Bronchial epithelial cell (primary cell): Measurements from ENCODE around the gene TRIM24. TPM values are rescaled to one million over a fixed set of nuclear protein-coding genes. Genes with fewer than 3 reads are reported as not detected.

Source experiments
- DNase-seq: peaks from one replicate; pipeline ENCODE4 v3.0.0-alpha.2; 2010; ENCODE audit warnings: low read depth
- FAIRE-seq: peaks from 2 replicates; lab custom pipeline; 2011; peaks lifted over from hg19 to GRCh38; lab: Jason Lieb, UNC
- H3K27me3 ChIP-seq: 2 replicates; pipeline ENCODE4 v1.5.1; 2011; ENCODE audit warnings: low read length; ENCODE audit not compliant: control insufficient read depth, insufficient read depth
- H3K36me3 ChIP-seq: 2 replicates; pipeline ENCODE4 v1.5.1; 2011; ENCODE audit warnings: low read length; ENCODE audit not compliant: control insufficient read depth, insufficient read depth
- H3K4me3 ChIP-seq: 2 replicates; pipeline ENCODE4 v1.5.1; 2011; ENCODE audit warnings: mild to moderate bottlenecking, low read depth, low read length, control low read depth
- CTCF ChIP-seq: IDR thresholded peaks from 2 replicates; pipeline ENCODE4 v1.5.1; 2011; ENCODE audit warnings: mild to moderate bottlenecking, moderate library complexity, low read length, control low read depth, inconsistent platforms; ENCODE audit not compliant: insufficient read depth, severe bottlenecking
- total RNA-seq: library from RNA; depleted of rRNA; stranded (reverse); fragments of >200 nt; gene quantifications from 2 replicates; pipeline ENCODE4 v1.2.1, GENCODE V29; 2014

TRIM24 gene
- total RNA-seq, 1 donor from 2014 or later, result 2.1 TPM

- H3K36me3 ChIP-seq, result peaks cover 1% of the 10 kb centered on the region
- FAIRE-seq (no peak), DNase-seq (peak; percentile 23)
- H3K4me3 ChIP-seq, result no peak overlapping the region
- TF ChIP-seq CTCF, result no peak
- H3K27me3 ChIP-seq, result no peaks in the 10 kb centered on the region
Observed at GRCh38 chr7:138545123-138545522, 85.1 kb downstream of the TRIM24 start.

GRCh38 chr7:138546064-138546619, 86.1 kb downstream of the TRIM24 start:
- peaks cover 1% of the 10 kb centered on the region for H3K36me3 ChIP-seq
- FAIRE-seq, result no peak
- H3K27me3 ChIP-seq, result no peaks in the 10 kb centered on the region
- no peak for TF ChIP-seq CTCF
- DNase-seq, result no peak
- no peak overlapping the region for H3K4me3 ChIP-seq

GRCh38 chr7:138546829-138547228, 86.8 kb downstream of the TRIM24 start:
- FAIRE-seq (no peak), DNase-seq (no peak)
- no peak for TF ChIP-seq CTCF
- Histone ChIP-seq H3K27me3 (no peaks in the 10 kb centered on the region), H3K4me3 (no peak overlapping the region), H3K36me3 (no peaks in the 10 kb centered on the region)

- FAIRE-seq (no peak), DNase-seq (no peak)
- H3K36me3 ChIP-seq, result peaks cover 2% of the 10 kb centered on the region
- no peak for TF ChIP-seq CTCF
- H3K27me3 ChIP-seq, result no peaks in the 10 kb centered on the region
- no peak overlapping the region for H3K4me3 ChIP-seq
Observed at GRCh38 chr7:138549082-138549481, 89.0 kb downstream of the TRIM24 start.

- FAIRE-seq (no peak), DNase-seq (no peak)
- no peak for TF ChIP-seq CTCF
- H3K36me3 ChIP-seq, result peaks cover 5% of the 10 kb centered on the region
- H3K27me3 ChIP-seq, result no peaks in the 10 kb centered on the region
- no peak overlapping the region for H3K4me3 ChIP-seq
Observed at GRCh38 chr7:138550337-138550736, 90.3 kb downstream of the TRIM24 start.

- peaks cover 7% of the 10 kb centered on the region for H3K36me3 ChIP-seq
- FAIRE-seq (no peak), DNase-seq (no peak)
- TF ChIP-seq CTCF, result no peak
- H3K27me3 ChIP-seq, result no peaks in the 10 kb centered on the region
- no peak overlapping the region for H3K4me3 ChIP-seq
Observed at GRCh38 chr7:138551102-138551501, 91.0 kb downstream of the TRIM24 start.
